MM.1S (cell line): ENCODE measurements around the gene FGFR2.

ENCODE experiments used
- CTCF ChIP-seq: fragments of 300-600 bp; sonication (generic); IDR thresholded peaks from 2 replicates; pipeline ENCODE4 v1.5.1; 2016; ENCODE audit warnings: antibody characterized with exemption, low read length, mixed read lengths
- EZH2 ChIP-seq: fragments of 300-600 bp; sonication (generic); optimal IDR thresholded peaks from 2 replicates; pipeline ENCODE3; 2017; ENCODE audit warnings: low read depth, mild to moderate bottlenecking, antibody characterized with exemption, low read length, mixed read lengths

DNA sequence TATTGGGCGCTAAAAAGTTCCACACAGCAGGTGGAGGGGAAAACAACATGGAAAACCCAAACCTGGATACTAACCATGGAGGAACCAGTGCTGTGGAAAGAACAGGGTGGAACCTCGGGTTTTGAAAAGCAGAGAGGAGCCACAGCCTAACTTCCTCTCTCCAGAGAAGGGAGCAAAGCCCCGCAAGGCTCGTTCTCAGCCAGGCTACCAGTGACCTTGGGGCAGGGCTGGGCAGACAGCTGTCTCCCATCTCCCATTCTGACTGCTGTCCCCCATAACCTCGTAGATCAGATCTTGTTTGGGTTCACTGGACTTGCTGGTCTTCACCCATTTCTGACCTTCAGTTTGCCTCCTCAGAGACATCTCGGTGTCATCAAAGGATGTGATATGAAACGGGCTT, 47.5 kb upstream of the FGFR2 start:
- no peak for TF ChIP-seq CTCF
- no peak for TF ChIP-seq EZH2
